K562 (cell line): ENCODE data around the gene HPF1. TPM values are rescaled to one million over a fixed set of nuclear protein-coding genes. Genes with fewer than 3 reads are reported as not detected.

ENCODE experiments used
- FOS ChIP-seq: IDR thresholded peaks from 3 replicates; pipeline ENCODE4 v1.6.1; 2011; ENCODE audit not compliant: insufficient read length; ENCODE audit errors: extremely low read depth
- FOXK1 ChIP-seq: sonication (generic); formaldehyde crosslinking; IDR thresholded peaks from 2 replicates; pipeline ENCODE4 v1.8.0; 2022; ENCODE audit warnings: missing genetic modification reagents, mild to moderate bottlenecking, borderline replicate concordance
- HNRNPUL1 ChIP-seq: fragments of 200-400 bp; formaldehyde crosslinking; IDR thresholded peaks from 2 replicates; pipeline ENCODE4 v1.6.1; 2017; ENCODE audit warnings: low read length
- IRF2 ChIP-seq: sonication (generic); formaldehyde crosslinking; IDR thresholded peaks from 2 replicates; pipeline ENCODE4 v1.8.1; 2022; ENCODE audit warnings: mild to moderate bottlenecking, missing genetic modification reagents
- KAT8 ChIP-seq: fragments of 450-650 bp; IDR thresholded peaks from 2 replicates; pipeline ENCODE4 v1.6.1; 2016; ENCODE audit warnings: low read depth, mild to moderate bottlenecking
- MEF2A ChIP-seq: IDR thresholded peaks from 2 replicates; pipeline ENCODE4 v1.6.1; 2011; ENCODE audit warnings: low read depth, mild to moderate bottlenecking, low read length, moderate library complexity; ENCODE audit not compliant: control insufficient read depth
- MYBL2 ChIP-seq, 2 experiments: fragments of 450-650 bp in 1 of 2; sonication (generic) in 1 of 2; formaldehyde crosslinking in 1 of 2; IDR thresholded peaks; 2 replicates each; pipeline versions ENCODE4 v1.6.1 to v1.8.1; 2017 to 2022; ENCODE audit warnings: borderline replicate concordance in 1 of 2, inconsistent platforms in 1 of 2, low read depth in 1 of 2, mild to moderate bottlenecking in 1 of 2, missing genetic modification reagents in 1 of 2, moderate library complexity in 1 of 2
- NCOA1 ChIP-seq: fragments of 450-650 bp; IDR thresholded peaks from 2 replicates; pipeline ENCODE4 v1.6.1; 2016; ENCODE audit warnings: low read depth
- NCOA2 ChIP-seq, 2 experiments: fragments of 450-650 bp; IDR thresholded peaks; 2 replicates each; pipeline ENCODE4 v1.6.1; 2018; ENCODE audit warnings: mild to moderate bottlenecking in 2 of 2, moderate library complexity in 1 of 2; ENCODE audit not compliant: partially characterized antibody in 2 of 2
- SRSF7 ChIP-seq: fragments of 200-400 bp; formaldehyde crosslinking; optimal IDR thresholded peaks from 2 replicates; pipeline ENCODE3; 2017; ENCODE audit warnings: mild to moderate bottlenecking, low read depth, low read length
- TAF7 ChIP-seq: fragments of 450-650 bp; IDR thresholded peaks from 2 replicates; pipeline ENCODE4 v1.6.1; 2016; ENCODE audit warnings: missing genetic modification characterization, missing compliant biosample characterization
- ZFP1 ChIP-seq: fragments of 450-650 bp; formaldehyde crosslinking; IDR thresholded peaks from 2 replicates; pipeline ENCODE4 v1.4.0; 2020; ENCODE audit warnings: mild to moderate bottlenecking, mixed read lengths
- ZFP30 ChIP-seq: fragments of 250-450 bp; sonication (Bioruptor Pico); IDR thresholded peaks from 2 replicates; pipeline ENCODE4 v1.8.0; 2022; ENCODE audit warnings: moderate library complexity, mild to moderate bottlenecking, inconsistent platforms, borderline replicate concordance
- ZNF121 ChIP-seq: sonication (generic); formaldehyde crosslinking; conservative IDR thresholded peaks from 2 replicates; pipeline ENCODE4 v1.8.0; 2022; ENCODE audit warnings: missing genetic modification reagents
- ZNF324 ChIP-seq: fragments of 250-450 bp; sonication (Bioruptor Pico); IDR thresholded peaks from 2 replicates; pipeline ENCODE4 v1.4.0; 2020; ENCODE audit warnings: mild to moderate bottlenecking
- ZSCAN29 ChIP-seq: fragments of 450-650 bp; IDR thresholded peaks from 2 replicates; pipeline ENCODE4 v1.6.1; 2017
- polyA plus RNA-seq, 8 experiments: library from polyadenylated mRNA; depleted of rRNA in 4 of 8; stranded (reverse) in 5 of 8; unstranded in 3 of 8; fragments of >200 nt; fragmentation: Nextera tagmentation in 2 of 8; fragmentation: Illumina TruSeq in 1 of 8; extraction: Ambion mirVana in 2 of 8; extraction: Trizol in 1 of 8; gene quantifications; 2 replicates each; pipeline versions ENCODE4 v1.2.1 to v1.2.3, GENCODE V29; 2011 to 2014; ENCODE audit warnings: inconsistent platforms in 1 of 8, missing spikeins in 1 of 8
- total RNA-seq, 7 experiments: library from RNA; depleted of rRNA in 6 of 7; stranded (reverse); fragments of >200 nt in 6 of 7; fragmentation: Illumina TruSeq in 2 of 7; extraction: Trizol in 2 of 7; gene quantifications; 2 replicates each; pipeline versions ENCODE4 v1.2.1 to v1.2.3, GENCODE V29; 2011 to 2021; ENCODE audit warnings: low replicate concordance in 1 of 7
- TF ChIP-seq, protein P1 (sequence below): sonication (generic); formaldehyde crosslinking; IDR thresholded peaks from 2 replicates; pipeline ENCODE4 v1.8.0; 2022; ENCODE audit warnings: missing genetic modification reagents, mild to moderate bottlenecking, borderline replicate concordance
- TF ChIP-seq, protein P2 (sequence below): fragments of 250-450 bp; sonication (Bioruptor Pico); IDR thresholded peaks from 2 replicates; pipeline ENCODE4 v1.8.0; 2021; ENCODE audit warnings: borderline replicate concordance, mild to moderate bottlenecking, moderate library complexity; ENCODE audit not compliant: poor library complexity, severe bottlenecking
- TF ChIP-seq, protein P3 (sequence below), 2 experiments: IDR thresholded peaks in 1 of 2; conservative IDR thresholded peaks in 1 of 2; 2 replicates each; pipeline ENCODE4 v1.6.1; 2016; ENCODE audit warnings: low read depth in 2 of 2, mild to moderate bottlenecking in 1 of 2, missing compliant biosample characterization in 1 of 2, missing genetic modification characterization in 1 of 2, moderate library complexity in 1 of 2

HPF1 gene
- total and polyA plus RNA-seq, 9 of the 15 experiments (the other 6 are each of a cell fraction or from before 2014, with no cell fraction given): 21.2 to 89.4 (median 35.2) TPM

- TF ChIP-seq ZNF121 (no peak), NCOA2 (IDR thresholded peaks at IDR 0.05; ENCODE audit: partially characterized antibody in 2 of 2) (no peak), KAT8 (no peak), ZFP1 (CRISPR knock-in tag) (no peak), HNRNPUL1 (no peak), ZSCAN29 (no peak), FOS (no peak), IRF2 (CRISPR knock-in tag) (no peak), SRSF7 (no peak), ZFP30 (CRISPR knock-in tag) (no peak), NCOA1 (no peak), FOXK1 (CRISPR knock-in tag) (no peak), TAF7 (tag) (no peak), ZNF324 (no peak), MYBL2 (IDR thresholded peaks at IDR 0.05; ENCODE audit: low read depth) (no peak), MYBL2 (CRISPR knock-in tag; IDR thresholded peaks at IDR 0.05; ENCODE audit: borderline replicate concordance) (no peak), MEF2A (no peak)
- TF ChIP-seq, protein P1, sequence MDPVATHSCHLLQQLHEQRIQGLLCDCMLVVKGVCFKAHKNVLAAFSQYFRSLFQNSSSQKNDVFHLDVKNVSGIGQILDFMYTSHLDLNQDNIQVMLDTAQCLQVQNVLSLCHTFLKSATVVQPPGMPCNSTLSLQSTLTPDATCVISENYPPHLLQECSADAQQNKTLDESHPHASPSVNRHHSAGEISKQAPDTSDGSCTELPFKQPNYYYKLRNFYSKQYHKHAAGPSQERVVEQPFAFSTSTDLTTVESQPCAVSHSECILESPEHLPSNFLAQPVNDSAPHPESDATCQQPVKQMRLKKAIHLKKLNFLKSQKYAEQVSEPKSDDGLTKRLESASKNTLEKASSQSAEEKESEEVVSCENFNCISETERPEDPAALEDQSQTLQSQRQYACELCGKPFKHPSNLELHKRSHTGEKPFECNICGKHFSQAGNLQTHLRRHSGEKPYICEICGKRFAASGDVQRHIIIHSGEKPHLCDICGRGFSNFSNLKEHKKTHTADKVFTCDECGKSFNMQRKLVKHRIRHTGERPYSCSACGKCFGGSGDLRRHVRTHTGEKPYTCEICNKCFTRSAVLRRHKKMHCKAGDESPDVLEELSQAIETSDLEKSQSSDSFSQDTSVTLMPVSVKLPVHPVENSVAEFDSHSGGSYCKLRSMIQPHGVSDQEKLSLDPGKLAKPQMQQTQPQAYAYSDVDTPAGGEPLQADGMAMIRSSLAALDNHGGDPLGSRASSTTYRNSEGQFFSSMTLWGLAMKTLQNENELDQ (CRISPR knock-in tag): no peak
- TF ChIP-seq, protein P2, sequence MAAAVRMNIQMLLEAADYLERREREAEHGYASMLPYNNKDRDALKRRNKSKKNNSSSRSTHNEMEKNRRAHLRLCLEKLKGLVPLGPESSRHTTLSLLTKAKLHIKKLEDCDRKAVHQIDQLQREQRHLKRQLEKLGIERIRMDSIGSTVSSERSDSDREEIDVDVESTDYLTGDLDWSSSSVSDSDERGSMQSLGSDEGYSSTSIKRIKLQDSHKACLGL (CRISPR knock-in tag): no peak
- TF ChIP-seq, protein P3, sequence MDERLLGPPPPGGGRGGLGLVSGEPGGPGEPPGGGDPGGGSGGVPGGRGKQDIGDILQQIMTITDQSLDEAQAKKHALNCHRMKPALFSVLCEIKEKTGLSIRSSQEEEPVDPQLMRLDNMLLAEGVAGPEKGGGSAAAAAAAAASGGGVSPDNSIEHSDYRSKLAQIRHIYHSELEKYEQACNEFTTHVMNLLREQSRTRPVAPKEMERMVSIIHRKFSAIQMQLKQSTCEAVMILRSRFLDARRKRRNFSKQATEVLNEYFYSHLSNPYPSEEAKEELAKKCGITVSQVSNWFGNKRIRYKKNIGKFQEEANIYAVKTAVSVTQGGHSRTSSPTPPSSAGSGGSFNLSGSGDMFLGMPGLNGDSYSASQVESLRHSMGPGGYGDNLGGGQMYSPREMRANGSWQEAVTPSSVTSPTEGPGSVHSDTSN (CRISPR knock-in tag; IDR thresholded peaks at IDR 0.05; ENCODE audit: low read depth): no peak
- TF ChIP-seq, protein P3 (tag; conservative IDR thresholded peaks at IDR 0.05; ENCODE audit: low read depth): no peak
Measured at GRCh38 chr4:169757575-169758184, at the start of gene HPF1 (continued).
